Activated CD4-positive, alpha-beta T cell treated with anti-CD3 and anti-CD28 coated beads for 1 hour (primary cell): ENCODE results near the gene FGFR3.
"Not testable (repeated sequence)": the region's sequence is repeated elsewhere in the genome, so short reads cannot be mapped to it uniquely, and the experiment has no call there.

ENCODE experiments used
- DNase-seq: peaks from one replicate; pipeline ENCODE4 v3.0.0-alpha.2; 2020

The FGFR3 gene

GRCh38 chr4:1821679-1822567 lies 28.8 kb downstream of the FGFR3 start:
- DNase-seq = no peak

- DNase-seq = no peak
Observed at GRCh38 chr4:1822568-1823544, 29.8 kb downstream of the FGFR3 start.

- DNase-seq = no peak
Observed at GRCh38 chr4:1823545-1823932, 30.4 kb downstream of the FGFR3 start.

- DNase-seq = no peak
Observed at GRCh38 chr4:1824746-1825145, 31.7 kb downstream of the FGFR3 start.

GRCh38 chr4:1825326-1825725 lies 32.2 kb downstream of the FGFR3 start:
- no peak for DNase-seq

GRCh38 chr4:1826531-1827350 lies 33.6 kb downstream of the FGFR3 start:
- no peak for DNase-seq

- DNase-seq = no peak
Observed at GRCh38 chr4:1830234-1830633, 37.1 kb downstream of the FGFR3 start.

- no peak for DNase-seq
Observed at GRCh38 chr4:1830642-1831228, 37.6 kb downstream of the FGFR3 start.

GRCh38 chr4:1831331-1831730 lies 38.2 kb downstream of the FGFR3 start:
- no peak for DNase-seq

GRCh38 chr4:1832690-1833089 lies 39.6 kb downstream of the FGFR3 start:
- DNase-seq = no peak

GRCh38 chr4:1833307-1834046 lies 40.4 kb downstream of the FGFR3 start:
- no peak for DNase-seq

- DNase-seq = no peak
Observed at GRCh38 chr4:1834047-1834775, 41.1 kb downstream of the FGFR3 start.

- not testable (repeated sequence) for DNase-seq
Observed at GRCh38 chr4:1835836-1836235, 42.7 kb downstream of the FGFR3 start.

GRCh38 chr4:1836650-1837049 lies 43.6 kb downstream of the FGFR3 start:
- DNase-seq = no peak

- DNase-seq = no peak
Observed at GRCh38 chr4:1837069-1837468, 44.0 kb downstream of the FGFR3 start.

GRCh38 chr4:1839282-1839681 lies 46.2 kb downstream of the FGFR3 start:
- no peak for DNase-seq

- no peak for DNase-seq
Observed at GRCh38 chr4:1841201-1841886, 48.3 kb downstream of the FGFR3 start.

- no peak for DNase-seq
Observed at GRCh38 chr4:1841887-1842210, 48.8 kb downstream of the FGFR3 start.

- no peak for DNase-seq
Observed at GRCh38 chr4:1842339-1842895, 49.3 kb downstream of the FGFR3 start.

GRCh38 chr4:1842993-1843448 lies 49.9 kb downstream of the FGFR3 start:
- no peak for DNase-seq
